Activated CD4-positive, alpha-beta T cell treated with anti-CD3 and anti-CD28 coated beads, Interleukin-2, amount 50 U/mL, for 16 hours (primary cell): ENCODE results near the gene SIK3.
A peak's percentile ranks its signal among the peaks of the same experiment; 100 is the strongest.

ENCODE experiments used
- DNase-seq: peaks from one replicate; pipeline ENCODE4 v3.0.0-alpha.2; 2020

The SIK3 gene

DNA sequence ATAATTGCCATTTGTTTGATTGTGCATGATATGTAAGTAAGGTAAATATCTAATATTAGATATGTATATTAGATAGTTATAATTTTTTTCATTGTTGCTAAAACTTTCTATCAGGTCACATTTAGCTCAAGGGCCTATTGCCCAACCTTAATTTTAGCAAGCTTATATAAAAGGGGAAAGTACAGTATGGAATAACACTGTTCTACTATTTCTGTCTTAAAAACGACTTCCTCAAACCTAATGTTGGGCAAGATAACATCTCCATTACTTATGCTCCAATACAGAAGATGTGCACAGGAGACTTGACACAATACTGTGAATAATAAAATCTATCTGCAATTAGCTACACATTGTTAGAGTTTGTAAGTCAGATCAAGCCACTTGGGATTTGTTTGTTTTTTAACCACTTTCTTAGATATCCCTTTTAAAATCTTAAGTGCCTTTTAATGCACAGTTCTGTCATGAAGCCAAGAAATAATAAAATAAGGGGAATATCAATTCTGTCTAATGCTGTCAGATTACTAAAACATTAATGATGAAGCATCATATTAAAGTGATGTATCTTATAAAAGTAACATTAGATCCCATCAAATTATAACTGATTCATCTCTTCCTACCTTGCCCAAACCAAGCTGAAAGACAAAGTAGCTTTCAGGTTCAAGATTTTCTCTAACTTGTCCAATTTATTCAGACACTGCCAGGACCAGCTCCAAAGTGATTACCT lies 98.1 kb downstream of the SIK3 start:
- DNase-seq, result no peak

DNA sequence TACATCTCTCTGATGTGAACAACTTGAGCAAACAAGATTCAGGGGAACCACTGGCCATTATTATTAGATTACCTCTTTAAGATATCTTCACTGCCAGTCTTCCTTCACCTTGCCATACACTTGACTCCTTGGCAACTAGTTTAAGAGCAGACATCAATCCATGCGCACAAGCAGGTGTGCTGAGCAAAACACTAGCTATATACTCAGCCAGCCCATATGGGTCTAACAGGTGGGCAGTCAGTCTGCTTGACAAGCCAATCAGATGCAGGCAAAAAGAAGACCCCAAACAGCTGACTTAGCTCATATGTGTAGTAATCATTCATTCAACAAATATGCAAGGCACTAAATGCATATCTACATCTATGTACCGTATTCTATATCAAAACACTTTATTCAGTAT lies 101.2 kb downstream of the SIK3 start:
- DNase-seq, result no peak

DNA sequence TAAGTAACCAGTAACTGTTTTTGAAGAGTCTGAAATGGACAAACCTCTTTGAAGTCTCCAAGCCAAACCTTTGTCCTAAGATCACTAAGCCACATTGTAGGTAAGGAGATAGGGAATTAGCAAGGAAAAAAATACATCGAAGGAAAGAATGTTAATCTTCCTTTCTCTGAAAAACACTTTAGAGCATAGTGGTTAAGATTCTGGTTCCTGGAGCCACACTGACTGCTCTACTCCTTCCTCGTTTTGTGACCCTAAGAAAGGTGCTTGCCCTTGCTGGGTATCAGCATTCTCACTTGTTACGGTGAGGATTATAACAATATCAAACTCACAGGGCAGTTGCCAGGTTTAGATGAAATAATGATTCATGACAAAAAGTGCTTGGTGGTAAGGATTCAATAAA lies 104.0 kb downstream of the SIK3 start:
- DNase-seq, result no peak

GRCh38 chr11:116993599-116993998 lies 104.6 kb downstream of the SIK3 start:
- no peak for DNase-seq

GRCh38 chr11:116991491-116991890 lies 106.7 kb downstream of the SIK3 start:
- DNase-seq, result no peak

DNA sequence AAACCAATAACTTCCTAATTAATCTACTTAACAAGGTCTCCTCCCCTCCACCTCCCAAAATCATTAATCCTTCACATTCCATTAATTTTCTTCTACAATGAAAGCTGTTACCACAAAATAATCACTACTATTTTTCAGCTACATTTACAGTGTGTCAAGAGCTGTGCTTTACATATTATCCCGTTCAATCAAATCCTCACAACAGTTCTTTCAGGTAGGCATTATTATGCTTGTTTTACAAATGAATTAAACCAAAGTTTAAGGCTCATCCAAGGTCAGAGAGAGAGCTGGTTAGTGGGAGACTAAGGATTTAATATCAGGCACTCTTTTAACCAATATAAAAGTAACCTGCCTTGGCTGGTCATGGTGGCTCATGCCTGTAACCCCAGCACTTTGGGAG lies 107.4 kb downstream of the SIK3 start:
- DNase-seq, result no peak

DNA sequence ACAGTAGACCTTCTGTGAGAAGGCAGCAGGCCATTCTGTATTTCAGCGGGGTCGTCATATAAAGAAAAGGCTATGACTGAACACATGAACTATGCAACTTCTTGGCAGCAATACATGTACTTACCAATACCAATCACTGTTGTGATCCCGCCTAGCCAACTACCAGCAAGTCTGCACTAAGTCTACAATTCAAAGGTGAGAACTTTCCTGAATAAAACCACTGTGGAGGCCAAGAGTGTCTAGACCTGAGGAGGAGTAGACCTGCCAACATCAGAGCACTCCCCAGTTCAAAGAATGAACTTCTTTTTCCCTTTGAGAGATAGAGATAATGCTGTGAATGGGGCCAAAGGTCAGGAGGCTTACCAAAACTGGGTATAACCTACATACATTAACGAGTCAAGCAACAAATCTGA lies 108.2 kb downstream of the SIK3 start:
- no peak for DNase-seq

GRCh38 chr11:116989184-116989583 lies 109.0 kb downstream of the SIK3 start:
- no peak for DNase-seq

GRCh38 chr11:116986521-116987105 lies 111.6 kb downstream of the SIK3 start:
- peak; percentile 78 for DNase-seq

- DNase-seq, result peak; percentile 40
Measured at GRCh38 chr11:116984589-116984988, 113.6 kb downstream of the SIK3 start.

- no peak for DNase-seq
Measured at GRCh38 chr11:116984186-116984585, 114.0 kb downstream of the SIK3 start.

GRCh38 chr11:116981266-116981885 lies 116.9 kb downstream of the SIK3 start:
- no peak for DNase-seq

DNA sequence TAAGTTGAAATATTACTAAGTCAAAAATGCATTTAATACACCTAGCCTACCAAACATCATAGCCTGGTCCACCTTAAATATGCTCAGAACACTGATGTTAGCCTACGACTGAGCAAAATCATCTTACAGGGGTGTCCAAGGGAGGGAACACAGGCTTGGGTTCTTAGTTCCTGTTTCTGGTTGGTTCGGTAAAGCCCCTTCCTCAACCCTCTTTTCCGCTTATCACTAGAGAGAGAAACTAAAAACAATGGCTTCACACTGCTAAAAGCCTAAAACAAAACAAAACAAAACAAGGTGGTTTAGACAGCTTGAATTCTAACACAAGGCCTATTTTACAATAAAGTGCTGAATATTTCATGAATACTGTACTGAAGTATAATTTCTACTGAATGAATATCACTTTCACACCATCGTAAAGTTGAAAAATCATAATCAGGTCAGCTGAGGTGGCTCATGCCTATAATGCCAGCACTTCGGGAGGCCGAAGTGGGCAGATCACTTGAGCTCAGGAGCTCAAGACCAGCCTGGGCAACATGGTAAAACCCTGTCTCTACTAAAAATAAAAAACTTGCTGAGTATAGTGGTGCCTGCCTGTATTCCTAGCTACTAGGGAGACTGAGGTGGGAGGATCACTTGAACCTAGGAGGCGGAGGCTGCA lies 118.0 kb downstream of the SIK3 start:
- no peak for DNase-seq

DNA sequence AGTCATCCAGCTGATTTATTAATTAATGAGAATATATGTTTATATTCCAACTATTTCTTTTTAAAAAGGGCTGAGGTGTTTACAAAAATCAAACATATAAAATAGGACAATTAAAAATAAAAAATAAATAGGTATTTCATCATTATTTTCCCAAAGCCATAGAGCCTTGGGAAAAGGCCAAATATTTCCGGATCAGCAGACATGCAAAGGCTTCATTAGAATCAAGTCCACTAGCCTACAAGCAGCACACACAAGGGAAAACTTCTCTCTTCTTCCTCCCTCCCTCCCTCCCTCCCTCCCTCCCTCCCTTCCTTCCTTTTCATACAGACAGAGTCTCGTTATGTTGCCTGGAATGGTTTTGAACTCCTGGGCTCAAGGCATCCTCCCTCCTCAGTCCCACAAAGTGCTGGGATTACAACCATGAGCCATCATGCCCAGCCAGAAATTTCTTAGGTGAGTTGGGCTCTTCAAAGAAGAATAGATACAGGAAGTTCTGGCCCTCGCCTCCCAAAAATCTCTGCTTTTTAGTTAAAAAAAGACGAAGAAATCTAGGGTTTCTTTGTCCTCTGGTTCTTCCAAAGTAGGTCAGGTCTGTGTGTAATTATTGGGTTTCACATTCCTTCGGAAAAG lies 121.2 kb downstream of the SIK3 start:
- no peak for DNase-seq

DNA sequence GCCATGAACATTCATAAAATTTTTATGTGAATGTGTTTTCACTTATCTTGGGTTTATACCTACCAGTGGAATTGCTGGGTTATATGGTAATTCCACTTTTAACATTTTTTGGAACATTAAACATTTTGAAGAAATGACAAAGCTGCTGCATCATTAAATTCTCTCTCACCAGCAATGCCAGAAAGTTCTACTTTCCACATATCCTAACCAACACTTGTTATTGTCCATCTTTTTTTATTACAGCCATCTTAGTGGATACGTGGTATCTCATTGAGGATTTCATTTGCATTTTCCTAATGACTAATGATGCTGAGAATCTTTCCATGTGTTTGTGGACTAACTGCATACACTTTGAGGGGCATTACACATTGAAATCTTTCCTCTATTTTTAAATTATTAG lies 122.6 kb downstream of the SIK3 start:
- no peak for DNase-seq

- DNase-seq, result no peak
Measured at GRCh38 chr11:116973270-116973669, 125.0 kb downstream of the SIK3 start.

- no peak for DNase-seq
Measured at GRCh38 chr11:116972691-116973090, 125.5 kb downstream of the SIK3 start.

DNA sequence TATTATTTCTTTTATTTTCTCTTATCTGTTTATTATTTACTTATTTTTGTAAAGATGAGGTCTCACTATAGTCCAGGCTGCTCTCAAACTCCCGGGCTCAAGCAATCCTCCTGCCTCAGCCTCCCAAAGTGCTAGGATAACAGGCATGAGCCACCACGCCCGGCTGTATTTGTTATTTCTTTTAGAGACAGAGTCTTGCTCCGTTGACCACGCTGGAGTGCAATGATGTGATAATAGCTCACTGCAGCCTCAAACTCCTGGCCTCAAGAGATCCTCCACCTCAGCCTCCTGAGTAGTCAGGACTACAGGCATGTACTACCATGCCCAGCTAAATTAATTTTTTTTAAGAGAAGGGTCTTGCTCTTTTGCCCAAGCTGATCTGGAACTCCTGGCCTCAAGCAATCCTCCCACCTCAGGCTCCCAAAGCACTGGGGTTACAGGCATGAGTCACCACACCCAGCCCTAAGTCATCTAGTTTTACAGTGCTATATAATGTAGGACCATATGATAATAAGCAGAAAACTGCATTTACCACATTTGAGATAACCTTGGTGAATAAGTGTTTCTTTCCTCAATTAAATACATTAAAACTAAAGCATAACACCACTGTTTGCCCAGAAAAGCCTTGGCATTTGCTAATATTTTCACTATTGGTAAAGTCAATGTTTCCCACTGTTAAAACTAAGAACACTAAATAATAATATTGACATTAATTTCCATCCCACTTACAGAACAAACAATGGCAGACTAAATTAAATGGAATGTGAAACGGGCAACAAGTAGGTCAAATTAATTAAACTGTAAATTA lies 127.5 kb downstream of the SIK3 start:
- DNase-seq, result no peak

DNA sequence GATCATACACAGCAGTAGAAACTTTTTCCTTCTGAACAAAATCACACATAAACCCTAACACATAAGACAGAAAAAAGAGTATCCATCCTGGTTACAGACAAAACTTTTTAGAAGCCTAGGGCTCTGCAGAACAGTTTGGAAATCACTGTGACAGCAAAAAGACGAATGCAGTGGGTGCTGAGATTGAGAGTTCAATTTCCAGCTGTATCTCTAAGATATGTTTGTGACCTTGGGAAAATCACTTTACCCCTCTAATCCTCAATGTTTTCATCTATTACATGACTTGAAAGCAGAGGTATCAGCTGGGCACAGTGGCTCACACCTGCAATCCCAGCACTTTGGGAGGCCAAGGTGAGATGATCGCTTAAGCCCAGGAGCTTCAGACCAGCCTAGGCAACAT lies 128.5 kb downstream of the SIK3 start:
- DNase-seq, result no peak

- DNase-seq, result no peak
Measured at GRCh38 chr11:116964269-116964668, 134.0 kb downstream of the SIK3 start.

GRCh38 chr11:116963813-116964212 lies 134.4 kb downstream of the SIK3 start:
- DNase-seq, result no peak

DNA sequence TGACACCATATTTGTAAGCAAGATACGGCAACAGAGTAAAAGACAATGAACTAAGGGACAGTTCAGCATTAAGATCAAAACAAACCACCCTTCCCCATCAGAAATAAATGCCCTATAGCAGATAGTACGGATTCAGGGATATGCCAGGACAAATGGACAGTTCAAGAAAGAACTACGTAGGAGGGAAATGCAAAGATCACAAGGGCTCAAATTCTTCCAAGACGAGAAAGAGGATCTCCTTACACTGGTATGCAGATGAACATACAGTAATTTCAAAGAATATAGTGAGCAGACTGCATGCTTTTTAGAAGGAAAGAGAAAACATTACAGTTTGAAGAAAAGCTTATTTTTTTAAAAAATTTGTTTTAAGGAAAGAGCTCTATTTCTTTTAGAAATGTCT lies 136.1 kb downstream of the SIK3 start:
- DNase-seq, result no peak

DNA sequence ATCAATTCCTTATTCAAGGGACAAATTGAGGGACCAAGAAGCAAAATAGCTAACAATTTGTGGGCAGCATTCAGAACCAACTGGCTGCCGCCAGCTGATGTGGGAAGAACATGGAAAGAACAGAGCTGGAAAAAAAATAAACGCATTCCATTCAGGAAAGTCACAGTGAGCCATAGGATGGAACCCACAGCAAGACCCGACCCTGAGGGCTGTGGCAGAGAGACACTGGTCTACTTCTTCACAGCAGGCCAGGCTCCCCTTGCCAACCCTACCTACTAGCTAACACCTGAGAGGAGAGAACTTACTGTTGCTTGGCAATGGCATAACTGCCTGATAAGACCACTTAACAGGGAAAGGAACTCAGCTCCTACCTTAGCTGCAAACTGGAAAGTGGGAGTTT lies 137.3 kb downstream of the SIK3 start:
- no peak for DNase-seq
